Measurements from ENCODE around the gene BCAT1.

- TF ChIP-seq POLR2A (IDR thresholded peaks at IDR 0.05; ENCODE audit: low read depth, low read length) (no peak), POLR2AphosphoS5 (IDR thresholded peaks at IDR 0.05; ENCODE audit: low read depth, low read length) (no peak)
These were observed 172.0 kb downstream of the BCAT1 start for GRCh38 chr12:24776861-24777260.
